Suprapubic skin (tissue), 4 donors: ENCODE results near the gene C11orf86.

ENCODE experiments used
- EP300 ChIP-seq: sonication (generic); formaldehyde crosslinking; IDR thresholded peaks from one replicate; pipeline ENCODE4 v1.6.1; 2017; ENCODE audit warnings: antibody characterized with exemption
- POLR2AphosphoS5 ChIP-seq, 3 donors: sonication (generic); formaldehyde crosslinking; IDR thresholded peaks; one replicate each; pipeline ENCODE4 v1.6.1; 2017; ENCODE audit warnings: antibody characterized with exemption in 3 of 3
- TF ChIP-seq, protein P1 (sequence below), 2 donors: fragments of 200-600 bp in 1 of 2; fragments of 450-650 bp in 1 of 2; sonication (generic) in 1 of 2; IDR thresholded peaks; one replicate each; pipeline ENCODE4 v1.5.1; 2016 to 2019; ENCODE audit warnings: antibody characterized with exemption in 2 of 2, mild to moderate bottlenecking in 1 of 2, moderate library complexity in 1 of 2

DNA sequence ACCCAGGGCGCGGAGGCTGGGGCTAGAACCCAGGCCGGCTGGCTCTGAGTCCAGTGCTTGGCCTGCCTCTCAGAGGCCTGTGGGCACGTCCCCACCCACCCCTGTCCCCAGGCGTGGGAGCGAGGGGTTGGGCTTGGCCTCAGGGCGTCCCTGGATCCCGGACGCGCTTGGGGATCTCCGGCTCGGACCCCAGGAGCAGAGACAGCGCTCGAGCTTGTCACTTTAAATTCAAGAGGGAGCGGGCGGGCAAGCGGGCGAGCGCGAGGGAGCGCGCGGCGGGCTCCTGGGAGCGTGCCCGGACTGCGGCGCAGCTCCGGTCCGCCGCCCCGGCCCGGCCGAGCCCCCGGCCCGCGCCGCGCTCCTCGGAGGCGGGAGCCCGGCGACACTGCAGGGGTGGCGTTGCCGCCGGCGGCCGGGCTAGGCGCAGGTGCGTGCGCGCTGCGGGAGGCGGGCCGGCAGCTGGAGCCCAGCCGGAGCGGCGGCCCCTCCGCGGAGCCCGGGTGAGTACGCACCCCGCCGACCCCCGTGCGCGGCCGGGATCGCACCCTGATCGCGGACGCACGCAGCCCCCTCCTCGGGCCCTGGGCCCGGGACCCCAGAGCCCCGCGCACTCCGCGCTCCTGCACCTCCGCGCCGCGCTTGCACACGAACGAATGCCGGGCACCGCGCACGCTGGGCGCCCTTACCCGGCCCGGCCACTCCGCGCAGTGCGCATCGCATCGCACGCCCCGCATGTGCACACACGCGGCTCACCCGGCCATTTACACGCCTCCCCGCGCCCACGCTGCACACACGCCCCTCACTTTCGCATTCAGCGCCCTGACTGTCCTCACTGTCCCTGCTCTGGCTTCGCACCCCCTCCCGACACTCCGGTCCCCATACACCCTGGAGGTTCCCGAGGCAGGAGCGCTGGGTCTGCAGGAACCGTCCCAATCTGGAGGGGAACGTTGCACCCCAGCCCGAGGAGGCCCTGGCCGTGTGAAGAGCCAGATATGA lies 48.2 kb downstream of the C11orf86 start, which contains the start of gene SYT12:
- TF ChIP-seq, protein P1, sequence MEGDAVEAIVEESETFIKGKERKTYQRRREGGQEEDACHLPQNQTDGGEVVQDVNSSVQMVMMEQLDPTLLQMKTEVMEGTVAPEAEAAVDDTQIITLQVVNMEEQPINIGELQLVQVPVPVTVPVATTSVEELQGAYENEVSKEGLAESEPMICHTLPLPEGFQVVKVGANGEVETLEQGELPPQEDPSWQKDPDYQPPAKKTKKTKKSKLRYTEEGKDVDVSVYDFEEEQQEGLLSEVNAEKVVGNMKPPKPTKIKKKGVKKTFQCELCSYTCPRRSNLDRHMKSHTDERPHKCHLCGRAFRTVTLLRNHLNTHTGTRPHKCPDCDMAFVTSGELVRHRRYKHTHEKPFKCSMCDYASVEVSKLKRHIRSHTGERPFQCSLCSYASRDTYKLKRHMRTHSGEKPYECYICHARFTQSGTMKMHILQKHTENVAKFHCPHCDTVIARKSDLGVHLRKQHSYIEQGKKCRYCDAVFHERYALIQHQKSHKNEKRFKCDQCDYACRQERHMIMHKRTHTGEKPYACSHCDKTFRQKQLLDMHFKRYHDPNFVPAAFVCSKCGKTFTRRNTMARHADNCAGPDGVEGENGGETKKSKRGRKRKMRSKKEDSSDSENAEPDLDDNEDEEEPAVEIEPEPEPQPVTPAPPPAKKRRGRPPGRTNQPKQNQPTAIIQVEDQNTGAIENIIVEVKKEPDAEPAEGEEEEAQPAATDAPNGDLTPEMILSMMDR (IDR thresholded peaks at IDR 0.05) = no peak
- no peak for TF ChIP-seq EP300
- no peak for TF ChIP-seq POLR2AphosphoS5 (IDR thresholded peaks at IDR 0.05)
